Right ventricle myocardium inferior (tissue), 1 donor: ENCODE results near the gene SNAPC3. TPM values are rescaled to one million over a fixed set of nuclear protein-coding genes. Genes with fewer than 3 reads are reported as not detected.

Experiments used
- ATAC-seq: fragments of 200-7000 bp; cut with Tn5 transposase; one replicate; pipeline ENCODE4 v1.9.1; 2020; ENCODE audit warnings: mild to moderate bottlenecking, moderate library complexity
- DNase-seq: peaks from one replicate; pipeline ENCODE4 v3.0.0; 2021; ENCODE audit errors: missing footprints
- intact Hi-C: fragments of 100-400 bp; cut with DNase I; formaldehyde crosslinking; loops from one replicate; pipeline ENCODE4 v1.11.0; 2022
- total RNA-seq: library from RNA; stranded (reverse); fragmentation: NEBNext Ultra II Directional; extraction: Animal tissue kit (Norgen Biotek cat#: 25700); gene quantifications from one replicate; pipeline ENCODE4 v1.2.1, GENCODE V29; 2021
- donor health status: DM: no; HTN: yes; CAD: no; lungs with severe emphysema.

Gene SNAPC3
- total RNA-seq, 1 donor from 2014 or later: 28.2 TPM

DNA sequence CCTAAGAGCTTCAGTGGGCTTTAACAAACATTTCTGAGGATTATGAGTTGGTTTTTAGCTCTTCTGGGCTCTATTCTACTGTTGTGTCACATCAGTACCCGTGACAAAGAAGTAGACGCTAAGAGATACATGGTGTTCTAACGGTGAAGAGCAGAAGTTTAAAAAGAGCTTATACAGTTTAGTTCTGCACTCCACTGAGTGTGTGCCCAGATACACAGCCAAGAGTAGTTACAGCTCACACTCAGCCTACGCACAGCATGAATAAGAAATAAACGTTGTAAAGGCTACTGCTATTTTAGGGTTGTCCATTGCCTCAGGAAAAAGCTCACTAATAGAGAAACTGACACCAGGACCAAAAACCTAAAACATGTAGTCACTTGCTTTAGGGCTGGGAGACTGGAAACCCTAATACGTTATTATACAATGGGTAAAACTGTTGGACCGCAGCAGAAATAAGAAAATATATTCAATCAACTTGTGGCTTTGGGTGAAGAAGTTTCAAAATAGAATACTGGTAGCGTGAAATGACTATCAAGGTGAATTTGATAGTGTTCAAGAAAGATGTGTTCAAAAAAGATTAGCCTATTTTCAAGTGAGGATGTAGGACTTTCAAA is 53.4 kb downstream of the SNAPC3 start:
- DNase-seq: no peak
- intact Hi-C loops: no loop called here
- ATAC-seq: no peak

DNA sequence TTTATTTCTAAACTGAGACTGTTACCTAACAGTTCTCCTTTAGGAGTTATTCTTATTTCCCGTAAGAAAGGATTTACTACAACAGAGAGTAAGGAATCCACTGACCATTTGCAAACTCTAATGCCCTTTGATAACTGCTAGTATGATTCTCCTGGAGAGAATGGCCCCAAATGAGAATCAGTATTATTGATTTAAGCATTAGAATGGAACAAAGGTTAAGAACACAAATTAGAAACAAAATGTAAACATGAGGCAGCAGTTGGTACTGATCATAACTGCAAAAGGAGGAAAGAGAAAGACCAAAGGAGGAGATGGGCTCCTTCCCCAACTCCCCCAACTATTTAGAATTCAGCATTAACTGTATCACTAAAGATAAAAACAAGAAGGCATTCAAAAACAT is 57.4 kb downstream of the SNAPC3 start:
- ATAC-seq (no peak), DNase-seq (no peak)
- intact Hi-C loops: no loop called here

DNA sequence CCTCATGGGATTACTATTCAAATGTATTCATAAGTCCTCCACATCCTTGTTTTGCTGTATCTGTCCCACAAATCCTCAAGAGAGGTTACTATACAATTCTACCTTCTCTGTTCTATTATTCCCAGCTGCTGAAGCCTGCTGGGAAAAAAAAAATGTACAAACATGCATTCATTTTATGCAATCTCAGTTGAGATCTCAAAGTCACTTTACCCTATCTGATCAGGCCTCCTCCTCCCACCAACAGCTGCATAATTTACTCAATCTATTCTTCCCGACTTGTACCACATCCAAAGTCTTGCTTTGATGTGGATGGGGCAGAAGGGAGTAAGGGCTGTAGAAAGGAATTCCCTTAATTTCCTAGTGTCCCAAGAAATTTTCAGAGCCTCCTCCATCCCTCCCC is 59.5 kb downstream of the SNAPC3 start:
- intact Hi-C loops: no loop called here
- DNase-seq (no peak), ATAC-seq (no peak)

DNA sequence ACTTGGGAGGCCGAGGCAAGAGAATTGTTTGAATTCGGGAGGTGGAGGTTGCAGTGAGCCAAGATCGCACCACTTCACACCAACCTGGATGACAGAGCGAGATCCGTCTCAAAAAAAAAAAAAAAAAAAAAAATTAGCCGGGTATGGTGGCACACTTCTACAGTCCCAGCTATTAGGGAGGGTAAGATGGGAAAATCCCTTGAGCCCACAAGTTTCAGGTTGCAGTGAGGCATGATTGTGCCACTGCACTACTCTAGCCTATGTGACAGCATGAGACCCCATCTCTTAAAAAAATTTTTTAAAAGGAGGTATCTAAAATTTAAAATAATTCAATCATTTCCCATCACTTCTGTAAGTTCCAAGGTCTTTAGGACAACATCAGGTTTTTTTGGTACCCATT is 62.1 kb downstream of the SNAPC3 start:
- ATAC-seq (no peak), DNase-seq (no peak)
- intact Hi-C loops: no loop called here

DNA sequence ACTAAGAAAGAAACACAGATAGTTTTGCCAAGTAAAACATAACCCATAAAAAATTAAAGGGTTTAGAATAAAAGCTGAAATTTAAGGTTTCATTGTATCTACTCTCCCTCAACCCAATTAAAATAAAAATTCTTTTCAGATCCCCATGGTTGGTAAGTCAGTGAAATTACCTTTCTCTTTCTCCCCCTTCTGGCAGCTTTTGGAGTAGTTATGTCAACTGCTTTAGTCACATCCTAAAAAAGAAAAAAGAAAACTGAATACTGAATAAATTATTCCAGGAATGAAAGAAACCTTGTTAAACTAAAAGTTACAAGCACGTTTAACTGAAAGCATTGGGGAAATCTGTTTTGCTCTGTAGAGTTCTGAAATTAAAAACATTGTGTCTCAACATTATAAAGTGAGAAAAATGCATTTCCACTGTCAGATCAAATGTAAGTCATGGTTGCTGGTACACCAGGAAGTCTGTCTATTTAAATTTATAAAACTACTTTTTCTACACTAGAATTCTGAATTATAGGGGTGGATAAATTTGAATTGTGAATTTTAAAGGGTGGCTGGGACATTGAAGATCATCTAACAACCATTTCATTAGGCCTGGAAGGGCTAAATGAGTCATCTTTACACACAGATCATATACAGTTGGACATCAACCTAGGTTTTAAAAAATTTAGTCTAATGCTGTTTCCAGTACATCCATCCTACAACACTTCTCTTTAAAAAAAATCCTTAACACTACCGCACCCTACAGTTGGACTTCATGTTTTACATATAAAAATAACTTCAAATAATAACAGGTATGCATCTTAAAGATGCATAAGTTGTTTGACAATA is 63.4 kb downstream of the SNAPC3 start:
- DNase-seq: no peak
- ATAC-seq: no peak
- intact Hi-C loops: no loop called here

DNA sequence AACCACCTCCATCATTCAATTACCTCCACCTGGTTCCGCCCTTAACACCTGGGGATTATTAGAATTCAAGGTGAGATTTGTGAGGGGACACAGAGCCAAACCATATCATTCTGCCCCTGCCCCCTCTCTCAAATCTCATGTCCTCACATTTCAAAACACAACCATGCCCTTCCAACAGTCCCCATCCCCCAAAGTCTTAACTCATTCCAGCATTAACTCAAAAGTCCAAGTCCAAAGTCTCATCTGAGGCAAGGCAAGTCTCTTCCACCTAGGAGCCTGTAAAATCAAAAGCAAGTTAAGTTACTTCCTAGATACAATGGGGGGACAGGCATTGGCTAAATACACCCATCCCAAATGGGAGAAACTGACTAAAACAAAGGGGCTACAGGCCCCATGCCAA is 69.3 kb downstream of the SNAPC3 start:
- ATAC-seq (no peak), DNase-seq (no peak)
- intact Hi-C loops: no loop called here

DNA sequence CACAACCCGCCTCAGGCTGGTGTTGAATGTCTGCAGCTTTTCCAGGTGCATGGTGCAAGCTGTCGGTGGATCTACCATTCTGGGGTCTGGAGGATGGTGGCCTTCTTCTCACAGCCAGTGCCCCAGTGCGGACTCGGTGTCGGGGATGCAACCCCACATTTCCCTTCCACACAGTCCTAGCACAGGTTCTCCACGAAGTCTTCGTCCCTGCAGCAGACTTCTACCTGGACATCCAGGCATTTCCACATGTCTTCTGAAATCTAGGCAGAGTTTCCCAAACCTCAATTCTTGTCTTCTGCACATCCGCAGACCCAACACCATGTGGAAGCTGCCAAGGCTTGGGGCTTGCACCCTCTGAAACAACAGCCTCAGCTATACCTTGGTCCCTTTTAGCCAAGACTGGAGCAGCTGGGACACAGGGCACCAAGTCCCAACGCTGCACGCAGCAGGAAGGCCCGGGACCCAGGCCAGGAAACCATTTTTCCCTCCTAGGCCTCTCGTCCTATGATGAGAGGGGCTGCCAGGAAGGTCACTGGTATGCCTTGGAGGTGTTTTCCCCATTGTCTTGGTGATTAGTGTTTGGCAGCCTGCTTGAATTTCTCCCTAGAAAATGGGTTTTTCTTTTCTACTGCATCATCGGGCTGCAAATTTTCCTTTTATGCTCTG is 69.9 kb downstream of the SNAPC3 start:
- no peak for ATAC-seq
- intact Hi-C loops: no loop called here

DNA sequence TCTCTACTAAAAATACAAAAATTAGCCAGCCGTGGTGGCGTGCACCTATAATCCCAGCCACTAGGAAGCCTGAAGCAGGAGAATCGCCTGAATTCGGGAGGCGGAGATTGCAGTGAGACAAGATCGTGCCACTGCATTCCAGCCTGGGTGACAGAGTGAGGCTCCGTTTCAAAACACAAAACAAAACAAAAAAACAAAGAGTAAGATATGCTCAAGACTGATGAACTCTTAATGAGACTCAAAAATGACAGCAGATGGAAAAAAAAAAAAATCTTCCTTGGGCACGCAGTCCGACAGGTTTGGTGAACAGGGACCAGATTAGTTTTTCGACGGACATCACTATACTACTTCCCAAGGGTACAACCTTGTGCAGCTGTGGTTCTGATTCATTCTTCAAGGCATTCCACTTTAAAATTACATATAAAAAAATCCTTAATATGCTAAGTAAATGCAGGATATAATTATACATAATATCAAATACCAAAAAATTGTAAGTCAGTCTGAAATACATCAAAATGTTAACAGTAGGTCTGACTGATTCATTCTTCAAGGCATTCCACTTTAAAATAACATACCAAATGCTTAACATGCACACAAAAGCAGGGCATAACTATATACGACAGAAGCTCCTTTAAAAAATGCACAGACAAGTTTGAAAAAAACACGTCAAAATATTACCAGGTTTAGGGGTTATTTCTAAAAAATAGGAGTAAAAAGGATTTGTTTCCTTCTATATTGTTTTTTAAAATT is 75.7 kb downstream of the SNAPC3 start:
- intact Hi-C loops: no loop called here
- DNase-seq (no peak), ATAC-seq (no peak)

More for the DNA sequence above, 69.9 kb downstream of the SNAPC3 start:
- DNase-seq: no peak

DNA sequence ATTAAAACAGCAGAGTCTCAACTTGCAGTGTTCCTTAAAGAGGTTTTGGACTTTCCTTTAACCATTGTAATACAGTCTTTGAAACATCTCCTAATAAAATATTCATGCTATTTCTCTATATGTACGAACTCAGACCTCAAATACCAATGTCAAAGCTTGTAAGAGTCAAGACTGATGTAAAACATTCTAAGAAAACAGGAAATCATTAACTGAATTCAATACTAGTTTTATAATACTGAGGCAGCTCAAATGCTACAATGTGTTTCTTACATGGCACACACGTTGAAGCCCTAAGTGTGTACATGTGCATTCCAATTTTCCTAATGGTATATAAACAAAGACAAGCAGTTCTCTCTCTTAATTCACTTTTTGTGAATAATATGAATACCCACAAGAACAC is 76.5 kb downstream of the SNAPC3 start:
- ATAC-seq (no peak), DNase-seq (no peak)
- intact Hi-C loops: no loop called here

DNA sequence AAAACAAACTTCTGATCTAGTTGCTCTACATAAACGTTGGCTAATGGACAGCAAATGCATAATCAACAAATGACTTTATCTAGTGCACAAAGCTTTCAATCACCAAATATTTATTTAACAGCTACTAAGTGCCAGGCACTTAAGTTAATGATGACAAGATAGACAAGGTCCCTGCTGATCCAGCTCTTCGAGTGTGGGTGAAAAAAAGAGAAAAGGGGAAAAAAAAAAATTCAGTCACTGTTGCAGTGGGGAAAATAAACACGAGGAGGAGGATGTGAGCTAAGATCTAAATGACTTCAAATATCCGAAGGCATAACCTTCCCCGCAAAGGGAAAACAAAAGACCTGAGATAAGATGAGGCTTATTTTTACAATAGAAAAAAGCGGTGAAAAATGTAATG is 78.5 kb downstream of the SNAPC3 start:
- no peak for DNase-seq
- intact Hi-C loops: no loop called here
- ATAC-seq: no peak

DNA sequence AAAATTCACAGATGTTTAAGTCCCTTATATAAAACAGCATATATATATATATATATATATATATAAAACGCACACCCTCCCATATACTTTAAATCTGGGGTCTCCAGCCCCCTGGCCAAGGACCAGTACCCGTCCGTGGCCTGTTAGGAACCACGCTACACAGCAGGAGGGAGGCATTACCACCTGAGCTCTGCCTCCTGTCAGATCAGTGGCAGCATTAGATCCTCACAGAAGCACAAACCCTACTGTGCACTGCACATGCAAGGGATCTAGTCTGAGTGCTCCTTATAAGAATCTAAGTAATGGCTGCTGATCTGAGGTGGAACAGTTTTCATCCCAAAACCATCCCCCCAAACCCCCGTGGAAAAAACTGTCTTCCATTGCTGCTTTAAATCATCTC is 79.1 kb downstream of the SNAPC3 start:
- ATAC-seq (no peak), DNase-seq (no peak)
- intact Hi-C loops: no loop called here

DNA sequence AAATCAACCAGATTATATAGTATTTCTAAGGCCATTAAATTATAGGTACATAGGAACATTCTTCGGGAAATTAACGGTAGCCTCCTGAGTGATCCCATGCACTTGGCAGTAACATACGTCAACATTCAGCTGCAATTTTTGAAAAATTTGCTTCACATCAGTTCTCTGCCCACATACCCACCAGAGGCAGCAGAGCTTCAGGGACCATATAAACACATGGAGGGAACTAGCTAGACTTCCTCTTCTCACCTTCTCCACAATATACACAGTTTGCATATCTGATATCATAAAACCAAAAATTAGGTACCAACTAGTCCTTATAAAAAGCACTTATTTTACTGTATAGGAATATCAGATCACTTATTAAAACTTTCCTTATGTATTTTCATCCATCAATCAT is 83.2 kb downstream of the SNAPC3 start:
- no peak for ATAC-seq
- DNase-seq: no peak
- intact Hi-C loops: no loop called here

DNA sequence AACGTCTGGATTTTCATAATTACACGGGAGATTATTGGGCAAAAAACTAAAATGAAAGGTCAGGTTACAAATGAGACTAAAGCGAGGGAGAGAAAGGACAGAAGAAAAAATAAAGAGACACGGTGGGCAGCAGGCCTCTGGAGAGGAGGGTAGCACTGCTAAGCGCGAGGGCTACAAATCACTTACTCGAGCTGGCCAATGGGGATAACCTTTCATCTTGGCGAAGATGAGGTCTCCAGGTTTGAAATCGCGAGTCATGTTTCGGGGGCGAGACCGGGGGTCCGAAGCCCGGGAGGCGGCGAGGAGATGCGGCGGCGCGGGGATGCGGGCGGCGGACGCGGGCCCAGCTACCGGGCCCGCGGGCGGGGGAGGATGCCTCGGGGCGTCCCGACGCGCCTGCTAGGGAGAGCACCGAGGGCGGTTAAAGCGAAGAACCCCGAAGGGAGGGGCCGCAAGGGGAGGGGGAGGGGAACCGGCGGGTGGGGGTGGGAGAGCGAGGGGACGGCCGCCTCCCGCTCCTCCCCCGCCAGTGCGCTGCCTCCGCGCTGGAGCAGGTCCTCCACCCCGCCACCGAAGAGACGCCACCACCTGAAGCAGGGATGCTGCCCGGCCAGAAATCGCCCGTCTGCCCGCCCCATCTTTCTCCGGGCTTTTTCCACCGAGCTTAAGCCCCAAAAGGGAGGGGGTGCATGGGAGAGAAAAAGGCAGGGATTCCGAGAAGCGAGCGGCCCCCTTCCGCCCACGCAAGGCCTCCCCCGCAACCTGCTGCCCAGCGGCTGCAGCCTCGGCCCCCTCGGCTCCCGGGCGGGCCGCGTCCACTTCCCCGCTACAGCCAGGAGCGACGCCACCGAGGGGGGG is 87.5 kb downstream of the SNAPC3 start:
- intact Hi-C loops: loop anchor here (5.0 kb wide), 1 partner anchor 88 kb away; the partner anchor contains the start of gene SNAPC3
- no peak for DNase-seq
- ATAC-seq: peak; percentile 69

DNA sequence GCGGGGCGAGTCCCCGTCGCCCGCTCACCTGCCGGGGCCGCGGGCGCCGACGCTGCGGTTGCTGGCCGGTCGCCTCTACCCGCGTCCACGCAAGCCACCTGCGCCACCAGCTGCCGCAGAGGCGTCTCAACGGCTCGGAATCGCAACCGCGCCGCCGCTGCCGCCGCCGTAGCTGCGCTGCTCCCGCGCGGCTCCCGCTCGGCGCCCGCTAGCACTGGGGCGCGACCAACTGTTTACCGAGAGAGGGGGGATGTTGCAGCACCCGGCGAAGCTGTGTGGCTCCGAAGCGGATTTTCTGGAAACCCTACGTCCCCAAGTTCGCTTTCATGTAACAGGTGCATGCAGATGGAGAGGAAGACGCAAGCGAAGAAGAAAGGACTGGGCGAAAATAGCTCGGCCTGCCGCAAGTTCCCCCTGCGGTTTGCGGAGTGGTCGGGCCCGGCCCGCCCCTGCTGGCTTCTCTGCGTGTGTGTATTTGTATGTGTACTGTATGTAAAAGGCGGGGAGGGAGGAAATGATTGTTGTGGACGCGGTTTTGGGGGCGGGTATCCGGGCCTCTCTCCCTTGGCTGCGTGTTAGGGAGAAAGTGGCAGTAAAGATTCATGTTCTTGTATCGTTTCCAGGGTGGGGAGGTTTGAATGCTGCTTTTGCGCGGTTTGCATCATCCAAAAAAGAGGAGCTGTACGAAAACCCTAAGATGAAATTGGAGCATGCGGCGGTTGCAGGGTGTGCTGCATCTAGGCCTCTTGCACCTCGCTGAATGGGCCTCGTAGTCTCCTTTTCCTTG is 88.3 kb downstream of the SNAPC3 start, which contains the start of gene PSIP1:
PSIP1 (minus strand) TSS at position 182 of the 787 bp plus-strand sequence. CDS start 782 bp downstream, outside the sequence.
- DNase-seq: peak; percentile 91
- ATAC-seq: peak; percentile 94
- intact Hi-C loops: loop anchor here (5.0 kb wide), 1 partner anchor 89 kb away; the partner anchor contains the start of gene SNAPC3
